HG02571 (cell line): ENCODE data around the gene STING1.
A peak's percentile ranks its signal among the peaks of the same experiment; 100 is the strongest.
"Not testable (repeated sequence)": the region's sequence is repeated elsewhere in the genome, so short reads cannot be mapped to it uniquely, and the experiment has no call there.

ENCODE experiments used
- ATAC-seq: cut with Tn5 transposase; IDR thresholded peaks from one replicate; pipeline ENCODE4 v1.9.1; 2021; ENCODE audit warnings: mild to moderate bottlenecking, moderate library complexity; ENCODE audit not compliant: unreplicated experiment

The STING1 gene

DNA sequence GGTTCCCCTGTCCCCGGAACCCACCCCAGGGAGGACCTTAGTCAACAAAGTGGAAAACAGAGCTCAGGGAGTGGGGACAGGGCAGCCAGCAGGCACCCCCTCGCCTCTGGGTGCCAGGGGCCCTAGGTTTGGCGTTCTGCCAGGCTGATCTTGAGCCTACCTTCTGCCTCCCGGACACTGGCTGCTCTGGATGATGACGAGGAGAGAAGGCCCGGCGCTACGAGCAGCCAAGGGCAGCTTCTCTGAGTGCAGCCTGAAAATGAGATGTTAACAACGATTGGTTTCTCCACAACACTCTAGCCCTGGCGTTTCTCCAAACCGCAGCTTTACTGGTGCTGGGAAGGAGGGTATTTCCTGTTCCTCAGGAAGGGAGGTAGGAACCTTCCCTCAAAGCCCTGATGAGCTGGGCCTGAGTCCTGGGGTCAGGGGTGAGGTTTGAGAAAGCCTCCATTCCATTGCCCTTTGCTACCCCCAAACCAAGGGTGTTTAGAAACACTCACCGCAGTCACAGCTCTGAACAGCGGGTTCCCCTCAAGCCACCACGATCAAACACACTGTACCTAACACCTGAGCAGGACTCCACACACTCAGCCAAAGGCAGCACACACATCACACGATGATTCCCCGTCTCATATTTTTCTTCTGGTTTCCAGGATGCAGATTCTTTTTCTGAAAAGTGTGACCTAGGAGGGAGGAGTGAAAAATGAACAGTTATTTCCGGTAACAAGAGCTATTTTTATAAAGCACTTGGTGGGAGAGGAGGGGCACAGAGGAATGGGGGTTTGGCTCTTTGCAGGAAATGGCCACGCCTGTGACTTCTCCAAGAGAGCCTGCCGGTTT is at the start of gene STING1:
STING1 (minus strand) TSS at position 709 of the 840 bp plus-strand sequence. CDS start 1,054 bp downstream, outside the sequence.
- peak; percentile 61 for ATAC-seq

DNA sequence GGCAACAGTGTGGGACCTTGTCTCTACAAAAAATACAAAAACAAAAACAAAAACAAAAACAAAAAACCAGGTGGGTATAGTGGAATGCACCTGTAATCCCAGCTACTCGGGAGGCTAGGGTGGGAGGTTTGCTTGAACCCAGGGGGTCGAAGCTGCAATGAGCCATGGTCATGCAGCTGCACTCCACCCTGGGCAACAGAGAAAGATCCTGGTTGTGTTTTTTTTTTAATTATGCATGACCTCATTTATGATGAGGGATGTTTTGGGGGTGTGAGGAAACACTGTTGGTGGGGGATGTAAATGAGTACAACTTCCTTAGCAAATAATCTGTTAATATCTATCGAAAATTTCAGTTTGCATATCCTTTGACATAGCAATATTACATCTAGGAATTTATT is 49.2 kb upstream of the STING1 start:
- no peak for ATAC-seq

GRCh38 chr5:139530079-139530478 is 47.5 kb upstream of the STING1 start:
- not testable (repeated sequence) for ATAC-seq

- ATAC-seq: not testable (repeated sequence)
These were observed 46.1 kb upstream of the STING1 start for GRCh38 chr5:139528695-139529094.

GRCh38 chr5:139527896-139528467 is 45.4 kb upstream of the STING1 start:
- ATAC-seq: not testable (repeated sequence)

- ATAC-seq: not testable (repeated sequence)
These were observed 44.5 kb upstream of the STING1 start for GRCh38 chr5:139527090-139527470.

GRCh38 chr5:139526309-139527089 is 43.9 kb upstream of the STING1 start:
- ATAC-seq: not testable (repeated sequence)

DNA sequence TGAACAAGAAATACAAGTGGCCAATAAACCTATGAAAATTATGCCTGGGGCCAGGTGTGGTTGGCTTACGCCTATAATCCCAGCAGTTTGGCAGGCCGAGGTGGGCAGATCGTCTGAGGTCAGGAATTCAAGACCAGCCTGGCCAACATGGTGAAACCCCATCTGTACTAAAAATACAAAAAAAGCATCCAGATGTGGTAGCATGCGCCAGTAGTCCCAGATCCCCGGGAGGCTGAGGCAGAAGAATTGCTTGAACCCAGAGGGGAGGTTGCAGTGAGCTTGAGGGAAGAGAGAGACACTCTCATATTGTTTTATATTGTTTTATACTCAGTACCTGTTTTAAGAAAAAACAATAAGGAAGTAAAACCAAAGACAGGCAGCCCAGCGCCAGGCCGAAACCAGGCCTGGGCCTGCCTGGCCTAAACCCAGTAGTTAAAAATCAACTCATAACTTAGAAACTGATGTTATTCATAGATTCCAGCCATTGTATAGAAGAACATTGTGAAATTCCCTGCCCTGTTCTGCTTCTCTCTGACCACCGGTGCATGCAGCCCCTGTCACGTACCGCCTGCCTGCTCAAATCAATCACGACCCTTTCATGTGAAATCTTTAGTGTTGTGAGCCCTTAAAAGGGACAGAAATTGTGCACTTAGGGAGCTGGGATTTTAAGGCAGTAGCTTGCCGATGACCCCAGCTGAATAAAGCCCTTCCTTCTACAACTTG is 43.2 kb upstream of the STING1 start:
- ATAC-seq: not testable (repeated sequence)

GRCh38 chr5:139524940-139525585 is 42.5 kb upstream of the STING1 start:
- ATAC-seq: no peak

DNA sequence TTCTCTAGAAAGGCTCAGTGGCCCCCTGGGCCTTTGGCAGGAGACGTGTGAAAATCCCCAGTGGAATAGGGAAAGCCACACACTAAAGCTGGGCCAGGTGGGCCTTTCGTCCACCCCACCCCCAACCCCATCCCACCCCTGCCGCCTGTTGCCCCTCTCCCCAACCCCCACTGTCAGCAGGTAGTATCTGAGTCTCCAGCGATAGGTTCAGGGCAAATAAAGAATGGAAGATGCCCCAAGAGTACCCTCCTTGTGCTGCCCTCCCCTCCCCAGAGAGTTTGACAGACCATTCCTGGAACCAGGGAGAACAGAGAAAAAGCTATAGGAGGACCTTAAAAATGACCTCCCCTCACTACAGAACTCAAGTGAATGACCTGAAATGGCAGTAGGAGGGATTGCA is 41.9 kb upstream of the STING1 start:
- ATAC-seq: no peak

DNA sequence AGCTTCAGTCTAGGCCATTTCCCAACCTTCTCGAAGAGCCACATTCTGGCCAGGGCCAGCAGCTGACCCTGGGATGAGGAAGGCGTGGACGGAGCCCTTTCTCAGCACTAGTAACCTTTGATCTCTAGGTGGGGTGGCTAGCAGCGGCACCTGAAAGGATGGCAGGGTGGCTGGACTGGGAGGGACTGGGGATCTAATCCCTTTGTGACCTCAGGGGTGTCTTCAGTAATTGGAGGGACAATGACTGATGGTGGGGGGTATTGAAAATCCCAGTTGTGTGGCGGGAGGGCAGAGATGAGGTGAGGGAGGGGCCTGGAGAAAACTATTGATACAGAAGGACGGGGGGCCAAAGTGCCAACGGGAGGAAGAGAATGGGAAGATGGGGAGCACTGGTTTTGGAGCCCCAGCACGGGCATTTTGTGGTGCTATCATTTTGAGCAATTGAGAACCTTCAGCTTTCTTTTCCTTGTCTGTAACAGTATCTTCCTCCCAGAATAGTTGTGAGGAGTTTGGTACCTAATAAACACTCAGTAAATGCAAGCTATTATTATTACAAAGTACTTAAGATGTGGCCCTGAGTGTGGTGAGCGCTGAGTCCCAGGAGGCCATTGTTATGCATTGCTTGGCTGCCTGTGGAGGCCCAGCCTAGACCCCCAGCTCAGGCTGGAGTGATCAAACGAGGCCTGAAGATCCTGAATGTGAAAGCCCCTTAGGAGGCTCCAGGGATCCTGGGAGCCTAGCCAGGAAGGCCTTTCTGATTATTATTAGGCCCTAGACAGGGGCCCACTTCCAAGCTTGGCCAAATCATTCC is 41.3 kb upstream of the STING1 start:
- ATAC-seq: no peak

DNA sequence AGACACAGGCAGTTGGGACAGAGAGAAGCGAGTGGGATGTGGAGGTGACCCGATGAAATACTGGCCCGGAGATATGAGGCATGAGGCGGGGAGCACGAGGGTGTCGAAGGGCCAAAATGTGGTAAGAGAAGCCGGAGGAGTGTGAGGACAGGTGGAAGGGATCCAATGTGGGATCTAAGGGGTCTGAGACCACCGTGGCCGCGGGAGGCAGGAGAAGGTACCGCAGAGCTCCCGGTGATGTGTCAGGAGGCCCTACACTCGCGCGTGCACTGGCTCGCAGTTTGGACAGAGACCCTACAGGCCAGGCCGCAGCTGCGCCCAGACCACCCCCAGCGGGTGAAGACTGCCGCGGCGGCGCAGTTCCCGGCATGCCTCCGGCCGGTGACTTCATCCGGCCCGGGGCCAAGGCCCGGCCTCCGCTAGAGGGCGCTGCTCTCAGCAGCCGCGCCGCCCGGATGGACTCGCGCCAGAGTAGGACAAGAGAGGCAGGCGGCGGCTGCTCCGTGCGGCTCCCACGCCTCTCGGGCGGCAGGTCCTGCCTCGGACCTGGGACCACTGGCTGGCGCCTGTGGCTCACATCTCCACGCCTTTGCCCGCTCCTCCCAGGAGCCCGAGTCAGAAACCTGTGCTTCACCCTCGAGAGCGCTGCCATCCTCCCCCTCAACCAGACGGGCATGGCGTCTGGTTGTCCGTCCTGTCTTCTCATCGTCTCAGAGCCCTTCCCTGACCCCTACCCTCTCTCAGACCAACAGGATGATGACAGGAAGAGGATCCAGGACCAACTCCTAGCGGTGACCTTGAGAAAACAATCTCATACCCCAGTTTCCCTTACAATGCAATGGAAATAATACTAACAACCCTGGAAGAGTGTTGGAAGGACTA is 35.4 kb upstream of the STING1 start:
- peak; percentile 66 for ATAC-seq

DNA sequence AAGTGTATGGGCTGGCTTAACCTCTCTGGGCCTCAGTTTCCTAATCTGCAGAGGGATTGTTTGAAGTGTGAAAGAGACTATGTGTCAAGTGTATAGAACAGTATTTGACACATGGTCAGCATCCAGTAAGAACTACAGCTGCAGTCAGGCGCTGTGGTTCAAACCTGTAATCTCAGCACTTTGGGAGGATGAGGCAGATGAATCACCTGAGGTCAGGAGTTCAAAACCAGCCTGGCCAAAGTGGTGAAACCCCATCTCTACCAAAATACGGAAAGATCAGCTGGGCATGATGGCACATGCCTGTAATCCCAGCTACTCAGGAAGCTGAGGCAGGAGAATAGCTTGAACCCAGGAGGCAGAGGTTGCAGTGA is 31.9 kb upstream of the STING1 start:
- no peak for ATAC-seq

GRCh38 chr5:139513852-139514485 is 31.4 kb upstream of the STING1 start:
- ATAC-seq: no peak

GRCh38 chr5:139513434-139513833 is 30.9 kb upstream of the STING1 start:
- ATAC-seq: not testable (repeated sequence)

GRCh38 chr5:139512786-139513390 is 30.3 kb upstream of the STING1 start:
- no peak for ATAC-seq

GRCh38 chr5:139504722-139505121 is 22.2 kb upstream of the STING1 start:
- not testable (repeated sequence) for ATAC-seq

- ATAC-seq: not testable (repeated sequence)
These were observed 21.3 kb upstream of the STING1 start for GRCh38 chr5:139503879-139504278.
